ENCODE data around the gene FGD3. TPM values are rescaled to one million over a fixed set of nuclear protein-coding genes. Genes with fewer than 3 reads are reported as not detected.

The FGD3 gene
- total and polyA plus RNA-seq, 9 of the 15 experiments (the other 6 are each of a cell fraction or from before 2014, with no cell fraction given), result 0.07 to 1.3 (median 0.29) TPM

DNA sequence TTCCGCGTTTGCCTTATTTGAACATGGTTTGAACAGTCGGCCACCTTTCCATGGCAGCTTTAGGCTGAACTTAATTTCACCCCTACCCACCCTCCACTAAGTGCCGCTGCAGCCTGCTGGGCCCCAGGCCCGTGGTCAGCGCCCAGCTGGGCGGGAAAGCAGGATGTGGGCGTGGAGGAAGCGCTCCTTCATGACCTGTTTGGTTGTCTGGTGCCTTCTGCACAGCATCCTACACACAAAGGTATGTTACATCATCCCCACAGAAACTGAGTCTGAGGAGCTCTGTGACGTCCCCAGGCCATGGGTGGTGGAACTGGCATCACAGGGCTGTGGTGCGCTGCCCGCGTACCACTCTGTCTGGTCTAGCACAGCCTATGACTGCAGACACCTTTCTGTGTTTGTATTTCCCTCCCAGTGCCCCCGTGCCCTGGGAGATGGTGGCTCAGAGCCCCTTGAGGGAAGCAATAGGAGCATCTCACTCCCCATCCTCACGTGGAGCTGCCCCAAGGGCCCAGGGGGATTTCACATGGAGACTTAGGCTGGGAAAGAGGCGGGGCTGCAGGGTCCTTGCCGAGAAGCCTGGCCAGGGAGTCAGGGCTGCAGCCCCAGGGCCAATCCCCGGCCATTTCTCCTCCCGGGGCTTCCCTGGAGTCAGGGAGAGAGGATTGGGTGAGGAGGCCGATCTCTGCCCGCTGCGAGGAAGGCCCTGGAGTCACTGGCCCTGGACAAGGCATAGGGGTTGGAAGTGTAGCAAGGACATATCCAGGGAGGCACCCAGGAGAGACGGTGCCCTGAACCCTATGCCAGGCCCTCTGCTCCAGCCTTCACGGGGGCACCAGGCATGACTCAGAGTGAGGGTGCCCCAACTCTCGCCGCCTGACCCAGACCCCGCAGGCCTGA lies 73.7 kb downstream of the FGD3 start:
- ATAC-seq, result no peak

More for the DNA sequence above, 73.7 kb downstream of the FGD3 start:
- H2AFZ ChIP-seq (ENCODE audit: low read depth, low read length), result no peak overlapping the region
- DNase-seq (ENCODE audit: extremely low read depth in 1 of 4, low spot score in 3 of 4), result no peak
- no peaks in the 10 kb centered on the region for H3K36me3 ChIP-seq (ENCODE audit: control insufficient read depth, insufficient read depth, low read length)
- in situ Hi-C loops (cut with MboI) (loop anchor here (25.0 kb wide), 1 partner anchor 291 kb away; no protein-coding TSS in a partner anchor), intact Hi-C loops (cut with micrococcal nuclease) (no loop called here)
- H3K9ac ChIP-seq (ENCODE audit: insufficient read depth in 1 of 2, low read depth in 2 of 2, low read length in 2 of 2), result no peak overlapping the region
- TF ChIP-seq NONO (IDR thresholded peaks at IDR 0.05; ENCODE audit: low read depth in 2 of 2, low read length in 1 of 2) (no peak), ZNF518B (CRISPR knock-in tag; IDR thresholded peaks at IDR 0.05) (no peak), ZNF24 (IDR thresholded peaks at IDR 0.05) (no peak), CREB3L1 (IDR thresholded peaks at IDR 0.05; ENCODE audit: borderline replicate concordance, low read depth) (no peak), BDP1 (IDR thresholded peaks at IDR 0.05; ENCODE audit: insufficient read depth, insufficient read length) (no peak), ZFX (CRISPR knock-in tag; IDR thresholded peaks at IDR 0.05) (no peak)
- TF ChIP-seq, protein P1, sequence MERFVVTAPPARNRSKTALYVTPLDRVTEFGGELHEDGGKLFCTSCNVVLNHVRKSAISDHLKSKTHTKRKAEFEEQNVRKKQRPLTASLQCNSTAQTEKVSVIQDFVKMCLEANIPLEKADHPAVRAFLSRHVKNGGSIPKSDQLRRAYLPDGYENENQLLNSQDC (CRISPR knock-in tag; IDR thresholded peaks at IDR 0.05), result no peak
- no peak overlapping the region for H3K4me3 ChIP-seq
- WGBS (ENCODE audit: insufficient coverage, low coverage, missing lambda C conversion rate), result 5% methylated on average over 27 of the region's 27 CpGs
- peaks cover 27 to 81% of the 10 kb centered on the region in 2 experiments; a peak in 4 of 5 replicates for H3K27me3 ChIP-seq (ENCODE audit: control insufficient read depth in 2 of 2, insufficient read depth in 2 of 2, low read length in 2 of 2)
- no peaks in the 10 kb centered on the region for H3K9me3 ChIP-seq (replicated peaks; ENCODE audit: control insufficient read depth, insufficient read depth, low read depth, low read length)
- H3K4me1 ChIP-seq (replicated peaks in 1 of 2; ENCODE audit: control insufficient read depth in 2 of 2, insufficient read depth in 2 of 2, low read length in 2 of 2), result no peaks in the 10 kb centered on the region
- no peak overlapping the region for H3K4me2 ChIP-seq (ENCODE audit: insufficient read depth, low read length)
- CTCF ChIA-PET (ENCODE audit: low intra/inter-chr PET ratio), result no interaction called here
- FAIRE-seq, result no peak
- no peaks in the 10 kb centered on the region for H3K79me2 ChIP-seq (ENCODE audit: control insufficient read depth, insufficient read depth, low read length)
- H3K9me1 ChIP-seq (ENCODE audit: control insufficient read depth, insufficient read depth, low read length), result peaks cover 2% of the 10 kb centered on the region
- POLR2A ChIA-PET, result no interaction called here
- H4K20me1 ChIP-seq (replicated peaks; ENCODE audit: control insufficient read depth, insufficient read depth, low read length), result peaks cover 10% of the 10 kb centered on the region; the same call in 1 of the 2 replicates
- H3K27ac ChIP-seq (ENCODE audit: extremely low read depth, low read depth, low read length), result no peak overlapping the region
- no TSS peak for BruUV-seq (replicated peaks)

Measured in K562 (cell line).